ENCODE results near the gene TSPAN13.

The TSPAN13 gene

DNA sequence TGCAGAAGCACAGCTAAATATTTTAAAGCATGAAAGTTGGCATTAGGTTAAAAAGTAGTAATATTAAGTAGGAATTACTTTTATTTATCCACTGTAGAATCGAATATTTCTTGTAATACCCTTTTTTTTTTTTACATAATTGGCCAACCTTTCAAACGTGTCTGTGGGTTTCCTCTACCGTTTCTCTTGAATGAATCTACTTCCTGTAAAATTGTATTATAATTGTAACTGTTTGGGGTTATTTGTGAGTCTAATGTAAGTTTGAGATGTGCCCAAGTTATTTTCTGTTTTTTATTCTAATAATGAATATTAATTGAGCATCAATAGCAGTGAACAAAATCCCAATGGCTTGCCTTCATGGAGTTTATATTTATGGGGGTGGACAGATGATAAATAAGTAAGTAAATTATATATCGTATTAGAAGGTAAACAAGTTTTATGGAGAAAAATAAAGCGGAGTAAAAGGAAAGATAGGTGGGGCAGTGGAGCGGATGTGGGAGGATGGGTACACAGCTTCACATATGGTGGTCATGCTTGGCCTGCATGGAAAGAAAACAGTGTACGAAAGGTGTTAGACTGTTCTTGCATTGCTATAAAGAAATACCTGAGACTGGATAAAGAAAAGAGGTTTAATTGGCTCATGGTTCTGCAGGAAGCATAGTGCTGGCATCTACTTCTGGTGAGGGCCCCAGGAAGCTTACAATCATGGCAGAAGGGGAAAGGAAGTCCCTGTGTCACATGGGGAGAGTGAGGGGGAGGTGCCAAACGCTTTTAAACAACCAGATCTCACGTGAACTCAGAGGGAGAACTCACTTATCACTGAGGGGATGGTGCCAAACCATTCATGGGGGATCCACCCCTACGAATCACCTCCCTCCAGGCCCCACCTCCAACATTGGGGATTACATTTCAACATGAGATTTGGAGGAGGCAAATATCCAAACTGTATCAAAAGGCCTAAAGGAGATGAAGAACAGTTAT lies 5.4 kb downstream of the TSPAN13 start:
- TF ChIP-seq, protein P1, sequence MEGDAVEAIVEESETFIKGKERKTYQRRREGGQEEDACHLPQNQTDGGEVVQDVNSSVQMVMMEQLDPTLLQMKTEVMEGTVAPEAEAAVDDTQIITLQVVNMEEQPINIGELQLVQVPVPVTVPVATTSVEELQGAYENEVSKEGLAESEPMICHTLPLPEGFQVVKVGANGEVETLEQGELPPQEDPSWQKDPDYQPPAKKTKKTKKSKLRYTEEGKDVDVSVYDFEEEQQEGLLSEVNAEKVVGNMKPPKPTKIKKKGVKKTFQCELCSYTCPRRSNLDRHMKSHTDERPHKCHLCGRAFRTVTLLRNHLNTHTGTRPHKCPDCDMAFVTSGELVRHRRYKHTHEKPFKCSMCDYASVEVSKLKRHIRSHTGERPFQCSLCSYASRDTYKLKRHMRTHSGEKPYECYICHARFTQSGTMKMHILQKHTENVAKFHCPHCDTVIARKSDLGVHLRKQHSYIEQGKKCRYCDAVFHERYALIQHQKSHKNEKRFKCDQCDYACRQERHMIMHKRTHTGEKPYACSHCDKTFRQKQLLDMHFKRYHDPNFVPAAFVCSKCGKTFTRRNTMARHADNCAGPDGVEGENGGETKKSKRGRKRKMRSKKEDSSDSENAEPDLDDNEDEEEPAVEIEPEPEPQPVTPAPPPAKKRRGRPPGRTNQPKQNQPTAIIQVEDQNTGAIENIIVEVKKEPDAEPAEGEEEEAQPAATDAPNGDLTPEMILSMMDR (IDR thresholded peaks at IDR 0.05; ENCODE audit: low read length): no peak
- TF ChIP-seq EZH2 (IDR thresholded peaks at IDR 0.05; ENCODE audit: borderline replicate concordance, low read length): no peak
- H3K9ac ChIP-seq (ENCODE audit: low read length): no peak overlapping the region
- H4K20me1 ChIP-seq (ENCODE audit: insufficient read depth, low read length): no peaks in the 10 kb centered on the region
- no peaks in the 10 kb centered on the region for H3K9me2 ChIP-seq (ENCODE audit: low read depth, low read length)
- H3F3A ChIP-seq (ENCODE audit: insufficient read depth, low read length): no peaks in the 10 kb centered on the region
- 0 out of 2 replicates have a peak, but pooled peaks cover 4% of the 10 kb centered on the region for H3K36me3 ChIP-seq (ENCODE audit: insufficient read depth, low read length)
- peaks cover 46% of the 10 kb centered on the region for H3K79me2 ChIP-seq (ENCODE audit: insufficient read depth, low read length)
- peak overlapping the region; percentile 36 for H3K4me3 ChIP-seq (ENCODE audit: low read depth, low read length, poor library complexity, severe bottlenecking)
- peaks cover 54% of the 10 kb centered on the region for H3K4me1 ChIP-seq (ENCODE audit: insufficient read depth, low read length, severe bottlenecking)
- peak overlapping the region; percentile 66 for H3K27ac ChIP-seq (ENCODE audit: low read depth, low read length, poor library complexity, severe bottlenecking)
- no peak overlapping the region for H2AFZ ChIP-seq (ENCODE audit: low read length)
- peak overlapping the region; percentile 44 for H3K4me2 ChIP-seq (ENCODE audit: low read length)
- H3K27me3 ChIP-seq (ENCODE audit: insufficient read depth, low read length): no peaks in the 10 kb centered on the region
- no peaks in the 10 kb centered on the region for H3K9me3 ChIP-seq (ENCODE audit: low read length)

DNA sequence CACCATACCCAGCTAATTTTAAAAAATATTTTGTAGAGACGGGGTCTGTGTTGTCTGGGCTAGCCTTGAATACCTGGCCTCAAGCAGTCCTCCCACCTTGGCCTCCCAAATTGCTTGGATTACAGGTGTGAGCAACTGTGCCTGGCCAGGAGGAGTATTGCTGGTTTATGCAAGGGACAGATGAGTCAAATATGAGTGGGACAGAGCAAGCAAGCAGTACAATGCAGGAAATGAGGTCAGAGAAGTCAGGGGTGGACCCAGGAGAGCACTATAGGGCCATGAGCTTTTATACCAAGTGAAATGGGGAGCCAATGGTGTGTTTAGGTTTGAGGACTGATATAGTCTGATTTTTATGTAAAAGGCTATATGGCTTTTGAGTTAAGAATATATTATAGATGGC lies 6.3 kb downstream of the TSPAN13 start:
- Histone ChIP-seq H3K4me1 (ENCODE audit: insufficient read depth, low read length, severe bottlenecking) (peaks cover 62% of the 10 kb centered on the region), H3K9me3 (ENCODE audit: low read length) (no peaks in the 10 kb centered on the region), H3K36me3 (ENCODE audit: insufficient read depth, low read length) (0 out of 2 replicates have a peak, but pooled peaks cover 4% of the 10 kb centered on the region), H3K9ac (ENCODE audit: low read length) (no peak overlapping the region), H3F3A (ENCODE audit: insufficient read depth, low read length) (no peaks in the 10 kb centered on the region), H3K4me3 (ENCODE audit: low read depth, low read length, poor library complexity, severe bottlenecking) (no peak overlapping the region), H2AFZ (ENCODE audit: low read length) (no peak overlapping the region), H3K27me3 (ENCODE audit: insufficient read depth, low read length) (no peaks in the 10 kb centered on the region), H3K9me2 (ENCODE audit: low read depth, low read length) (no peaks in the 10 kb centered on the region), H3K79me2 (ENCODE audit: insufficient read depth, low read length) (peaks cover 53% of the 10 kb centered on the region), H3K27ac (ENCODE audit: low read depth, low read length, poor library complexity, severe bottlenecking) (peak overlapping the region; percentile 66), H4K20me1 (ENCODE audit: insufficient read depth, low read length) (no peaks in the 10 kb centered on the region), H3K4me2 (ENCODE audit: low read length) (no peak overlapping the region)
- no peak for TF ChIP-seq EZH2 (IDR thresholded peaks at IDR 0.05; ENCODE audit: borderline replicate concordance, low read length)
- TF ChIP-seq, protein P1 (IDR thresholded peaks at IDR 0.05; ENCODE audit: low read length): no peak

DNA sequence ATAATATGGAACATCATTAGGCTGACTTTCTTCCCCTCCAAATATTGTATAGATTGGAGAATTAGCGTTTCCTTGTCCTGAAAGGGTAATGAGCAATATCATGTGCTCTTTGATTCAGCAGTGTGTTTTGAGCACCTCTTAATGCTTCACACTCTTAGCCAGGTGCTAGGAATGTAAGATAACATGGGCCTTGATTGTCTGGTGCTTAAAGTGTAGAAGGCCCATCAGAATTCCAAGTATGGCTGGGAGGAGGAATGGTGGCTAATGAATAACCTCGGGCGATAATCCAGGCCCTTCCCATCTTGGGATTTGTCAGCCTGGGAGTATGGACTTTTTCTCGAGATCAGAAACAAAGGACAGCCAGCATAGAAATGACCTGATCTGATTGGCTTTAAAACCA lies 8.6 kb downstream of the TSPAN13 start:
- Histone ChIP-seq H4K20me1 (ENCODE audit: insufficient read depth, low read length) (no peaks in the 10 kb centered on the region), H3K9me3 (ENCODE audit: low read length) (no peaks in the 10 kb centered on the region), H3K79me2 (ENCODE audit: insufficient read depth, low read length) (peaks cover 60% of the 10 kb centered on the region), H3K9ac (ENCODE audit: low read length) (no peak overlapping the region), H3K27me3 (ENCODE audit: insufficient read depth, low read length) (no peaks in the 10 kb centered on the region), H3F3A (ENCODE audit: insufficient read depth, low read length) (no peaks in the 10 kb centered on the region), H3K36me3 (ENCODE audit: insufficient read depth, low read length) (0 out of 2 replicates have a peak, but pooled peaks cover 4% of the 10 kb centered on the region), H3K9me2 (ENCODE audit: low read depth, low read length) (no peaks in the 10 kb centered on the region), H3K27ac (ENCODE audit: low read depth, low read length, poor library complexity, severe bottlenecking) (no peak overlapping the region), H3K4me3 (ENCODE audit: low read depth, low read length, poor library complexity, severe bottlenecking) (no peak overlapping the region), H3K4me2 (ENCODE audit: low read length) (no peak overlapping the region), H2AFZ (ENCODE audit: low read length) (no peak overlapping the region), H3K4me1 (ENCODE audit: insufficient read depth, low read length, severe bottlenecking) (peaks cover 68% of the 10 kb centered on the region)
- TF ChIP-seq, protein P1 (IDR thresholded peaks at IDR 0.05; ENCODE audit: low read length): no peak
- no peak for TF ChIP-seq EZH2 (IDR thresholded peaks at IDR 0.05; ENCODE audit: borderline replicate concordance, low read length)

Data from OCI-LY1 (cell line).